ENCODE results near the gene CBX3. TPM values are rescaled to one million over a fixed set of nuclear protein-coding genes. Genes with fewer than 3 reads are reported as not detected.

Gene CBX3
- total and polyA plus RNA-seq, 2 of the 8 experiments (the other 6 are each of a cell fraction or from before 2014, with no cell fraction given), result 71.3 to 258 TPM

- H2BK5ac ChIP-seq (ENCODE audit: low read depth, low read length), result no peak overlapping the region
- H3K4ac ChIP-seq (replicated peaks; ENCODE audit: insufficient read length, low read depth, low read length), result no peak overlapping the region
- H2AK5ac ChIP-seq (ENCODE audit: low read depth, low read length), result no peak overlapping the region
- H4K91ac ChIP-seq (replicated peaks; ENCODE audit: insufficient read length, low read length), result no peak overlapping the region
- CTCF ChIA-PET (ENCODE audit: partially characterized antibody), result interaction anchor here (0.6 to 1.3 kb wide), 3 partner anchors 12 to 124 kb away, joined by 3 to 4 read pairs (median 3); no protein-coding TSS in a partner anchor
- no peaks in the 10 kb centered on the region; the same call in 1 of the 2 replicates for H3K23me2 ChIP-seq (ENCODE audit: low read depth, low read length)
- H2BK12ac ChIP-seq (ENCODE audit: low read depth, low read length), result no peak overlapping the region
- H3K79me1 ChIP-seq (ENCODE audit: low read depth, low read length), result no peaks in the 10 kb centered on the region
- no peak overlapping the region for H3K23ac ChIP-seq (ENCODE audit: insufficient read length)
- FAIRE-seq (no peak), DNase-seq (ENCODE audit: low read depth in 1 of 2, low spot score in 2 of 2) (no peak)
- POLR2A ChIA-PET (ENCODE audit: partially characterized antibody), result interaction anchor here (0.6 to 2.7 kb wide), 5 partner anchors 35 to 154 kb away, joined by 3 to 10 read pairs (median 3); partner anchors contain the start of genes CBX3 and HNRNPA2B1
- no peaks in the 10 kb centered on the region for H3K79me2 ChIP-seq (ENCODE audit: control insufficient read depth in 1 of 2, insufficient read depth in 2 of 2, low read length in 2 of 2)
- H3K14ac ChIP-seq (ENCODE audit: insufficient read length), result no peak overlapping the region
- no peaks in the 10 kb centered on the region for H3K36me3 ChIP-seq (ENCODE audit: control insufficient read depth in 2 of 4, insufficient read depth in 4 of 4, low read length in 3 of 4)
- no peak overlapping the region for H4K5ac ChIP-seq (ENCODE audit: insufficient read length, low read depth, low read length)
- no peak overlapping the region for H3K27ac ChIP-seq (ENCODE audit: low read depth, low read length)
- H3K4me3 ChIP-seq (ENCODE audit: extremely low read depth in 1 of 4, insufficient read depth in 2 of 4, low read depth in 3 of 4, low read length in 4 of 4), result no peak overlapping the region
- no peaks in the 10 kb centered on the region for H3K27me3 ChIP-seq (replicated peaks in 1 of 4; ENCODE audit: control insufficient read depth in 3 of 4, extremely low read depth in 1 of 4, insufficient read depth in 3 of 4, low read length in 3 of 4)
- no peak overlapping the region for H3K4me2 ChIP-seq (ENCODE audit: insufficient read depth in 1 of 2, low read depth in 2 of 2, low read length in 2 of 2)
- no peak overlapping the region for H2BK15ac ChIP-seq (ENCODE audit: low read length)
- no peaks in the 10 kb centered on the region for H3K4me1 ChIP-seq (replicated peaks in 1 of 4; ENCODE audit: control insufficient read depth in 3 of 4, insufficient read depth in 4 of 4, low read length in 3 of 4)
- H3K18ac ChIP-seq (ENCODE audit: extremely low read depth, low read length), result no peak overlapping the region
- H2BK120ac ChIP-seq (replicated peaks; ENCODE audit: low read depth, low read length), result no peak overlapping the region
- no peaks in the 10 kb centered on the region for H4K20me1 ChIP-seq (replicated peaks in 1 of 2; ENCODE audit: control insufficient read depth in 1 of 2, insufficient read depth in 2 of 2, low read length in 2 of 2)
- H2BK20ac ChIP-seq (ENCODE audit: low read length), result no peak overlapping the region
- no peak overlapping the region for H4K8ac ChIP-seq (ENCODE audit: extremely low read depth, insufficient read depth, low read length)
- H2AFZ ChIP-seq (ENCODE audit: low read length), result peak overlapping the region; percentile 92; the same call in 1 of the 2 replicates
- no peaks in the 10 kb centered on the region for H3K9me3 ChIP-seq (ENCODE audit: insufficient read depth in 2 of 2, low read depth in 1 of 2, low read length in 1 of 2)
- 96% methylated on average over 13 of the region's 13 CpGs; no CpG with 5 or more reads in 1 of the 2 experiments for WGBS, 2 experiments (ENCODE audit: extremely low coverage in 1 of 2, insufficient coverage in 1 of 2, insufficient read length in 1 of 2, insufficient replicate concordance in 2 of 2, low coverage in 1 of 2, low lambda C conversion rate in 2 of 2, missing lambda C conversion rate in 1 of 2)
- no peak overlapping the region for H3K56ac ChIP-seq (replicated peaks; ENCODE audit: insufficient read length, low read depth, low read length)
- TF ChIP-seq SAP30 (IDR thresholded peaks at IDR 0.05; ENCODE audit: insufficient read depth, insufficient replicate concordance, low read length), result no peak
- H3K9ac ChIP-seq (replicated peaks in 1 of 4; ENCODE audit: extremely low read depth in 1 of 4, low read depth in 3 of 4, low read length in 3 of 4), result no peak overlapping the region
Observed at GRCh38 chr7:26245150-26245549, 43.6 kb downstream of the CBX3 start.

Measured in H1 (cell line).